GF-D8 (cell line): ENCODE measurements around the gene CAMKK2.
A peak's percentile ranks its signal among the peaks of the same experiment; 100 is the strongest.
"Not testable (repeated sequence)": the region's sequence is repeated elsewhere in the genome, so short reads cannot be mapped to it uniquely, and the experiment has no call there.

Experiments used
- DNase-seq: peaks from one replicate; lab custom pipeline; 2025; lab: John Stamatoyannopoulos, UW

Gene CAMKK2

GRCh38 chr12:121245951-121246350 is 50.6 kb downstream of the CAMKK2 start:
- no peak for DNase-seq

- DNase-seq, result no peak
Observed at GRCh38 chr12:121245031-121245430, 51.5 kb downstream of the CAMKK2 start.

- DNase-seq, result no peak
Observed at GRCh38 chr12:121241156-121241970, 55.1 kb downstream of the CAMKK2 start.

- peak; percentile 45 for DNase-seq
Observed at GRCh38 chr12:121240484-121241101, 55.9 kb downstream of the CAMKK2 start.

GRCh38 chr12:121240062-121240420 is 56.5 kb downstream of the CAMKK2 start:
- DNase-seq, result no peak

GRCh38 chr12:121239351-121240061 is 57.0 kb downstream of the CAMKK2 start:
- peak; percentile 83 for DNase-seq

- peak; percentile 80 for DNase-seq
Observed at GRCh38 chr12:121238604-121239350, 57.7 kb downstream of the CAMKK2 start.

GRCh38 chr12:121238086-121238485 is 58.4 kb downstream of the CAMKK2 start:
- no peak for DNase-seq

GRCh38 chr12:121237415-121237814 is 59.1 kb downstream of the CAMKK2 start:
- DNase-seq, result no peak

GRCh38 chr12:121236776-121237175 is 59.7 kb downstream of the CAMKK2 start:
- DNase-seq, result no peak

- no peak for DNase-seq
Observed at GRCh38 chr12:121233628-121234020, 62.9 kb downstream of the CAMKK2 start.

- DNase-seq, result no peak
Observed at GRCh38 chr12:121232977-121233627, 63.4 kb downstream of the CAMKK2 start.

GRCh38 chr12:121232163-121232562 is 64.3 kb downstream of the CAMKK2 start:
- no peak for DNase-seq

GRCh38 chr12:121230538-121230907 is 66.0 kb downstream of the CAMKK2 start:
- no peak for DNase-seq

GRCh38 chr12:121229826-121230537 is 66.5 kb downstream of the CAMKK2 start:
- DNase-seq, result not testable (repeated sequence)

GRCh38 chr12:121228919-121229665 is 67.4 kb downstream of the CAMKK2 start:
- DNase-seq, result no peak

GRCh38 chr12:121227294-121227693 is 69.2 kb downstream of the CAMKK2 start:
- DNase-seq, result no peak

- DNase-seq, result not testable (repeated sequence)
Observed at GRCh38 chr12:121226871-121227270, 69.6 kb downstream of the CAMKK2 start.

GRCh38 chr12:121226399-121226798 is 70.1 kb downstream of the CAMKK2 start:
- DNase-seq, result no peak

GRCh38 chr12:121224591-121224990 is 71.9 kb downstream of the CAMKK2 start:
- no peak for DNase-seq
